ENCODE results near the gene MCTP2.

The MCTP2 gene

GRCh38 chr15:94346282-94346681 lies 114.9 kb downstream of the MCTP2 start:
- H3K27ac ChIP-seq (ENCODE audit: low read depth, low read length), result no peak overlapping the region
- H3F3A ChIP-seq (ENCODE audit: insufficient read depth), result peaks cover 25% of the 10 kb centered on the region; the same call in 1 of the 2 replicates
- H3K9me3 ChIP-seq (ENCODE audit: insufficient read depth, low read length), result no peaks in the 10 kb centered on the region
- H3K36me3 ChIP-seq (ENCODE audit: low read length), result peaks cover 40% of the 10 kb centered on the region; the same call in 1 of the 2 replicates
- no peak overlapping the region for H3K9ac ChIP-seq (ENCODE audit: low read length)
- H3K4me2 ChIP-seq (ENCODE audit: low read depth, low read length, poor library complexity, severe bottlenecking), result no peak overlapping the region
- peaks cover 4% of the 10 kb centered on the region; the same call in 1 of the 2 replicates for H4K20me1 ChIP-seq (ENCODE audit: low read depth, low read length)
- H3K9me2 ChIP-seq (replicated peaks; ENCODE audit: insufficient read depth, low read length), result no peaks in the 10 kb centered on the region
- H3K4me3 ChIP-seq (ENCODE audit: insufficient read depth, low read length, poor library complexity, severe bottlenecking), result no peak overlapping the region
- H3K79me2 ChIP-seq (ENCODE audit: insufficient read depth, low read length), result no peaks in the 10 kb centered on the region
- H2AFZ ChIP-seq (ENCODE audit: low read depth, low read length, severe bottlenecking), result no peak overlapping the region
- TF ChIP-seq CTCF (IDR thresholded peaks at IDR 0.05; ENCODE audit: insufficient read depth, low read length, poor library complexity, severe bottlenecking) (no peak), EZH2phosphoT487 (conservative IDR thresholded peaks at IDR 0.05; ENCODE audit: low read length) (no peak)
- no peaks in the 10 kb centered on the region for H3K27me3 ChIP-seq (ENCODE audit: low read length)

GRCh38 chr15:94348084-94348483 lies 116.7 kb downstream of the MCTP2 start:
- H3K4me2 ChIP-seq (ENCODE audit: low read depth, low read length, poor library complexity, severe bottlenecking), result no peak overlapping the region
- H3K27ac ChIP-seq (ENCODE audit: low read depth, low read length), result no peak overlapping the region
- H3K4me3 ChIP-seq (ENCODE audit: insufficient read depth, low read length, poor library complexity, severe bottlenecking), result no peak overlapping the region
- peaks cover 4% of the 10 kb centered on the region; the same call in 1 of the 2 replicates for H4K20me1 ChIP-seq (ENCODE audit: low read depth, low read length)
- no peaks in the 10 kb centered on the region for H3K79me2 ChIP-seq (ENCODE audit: insufficient read depth, low read length)
- TF ChIP-seq CTCF (IDR thresholded peaks at IDR 0.05; ENCODE audit: insufficient read depth, low read length, poor library complexity, severe bottlenecking) (no peak), EZH2phosphoT487 (conservative IDR thresholded peaks at IDR 0.05; ENCODE audit: low read length) (no peak)
- no peak overlapping the region for H3K9ac ChIP-seq (ENCODE audit: low read length)
- H3K27me3 ChIP-seq (ENCODE audit: low read length), result no peaks in the 10 kb centered on the region
- peaks cover 33% of the 10 kb centered on the region; the same call in 1 of the 2 replicates for H3K36me3 ChIP-seq (ENCODE audit: low read length)
- no peak overlapping the region for H2AFZ ChIP-seq (ENCODE audit: low read depth, low read length, severe bottlenecking)
- H3K9me3 ChIP-seq (ENCODE audit: insufficient read depth, low read length), result no peaks in the 10 kb centered on the region
- peaks cover 25% of the 10 kb centered on the region; the same call in 1 of the 2 replicates for H3F3A ChIP-seq (ENCODE audit: insufficient read depth)
- H3K9me2 ChIP-seq (replicated peaks; ENCODE audit: insufficient read depth, low read length), result no peaks in the 10 kb centered on the region

- no peaks in the 10 kb centered on the region for H3K9me2 ChIP-seq (replicated peaks; ENCODE audit: insufficient read depth, low read length)
- no peaks in the 10 kb centered on the region for H3K79me2 ChIP-seq (ENCODE audit: insufficient read depth, low read length)
- H3K4me2 ChIP-seq (ENCODE audit: low read depth, low read length, poor library complexity, severe bottlenecking), result no peak overlapping the region
- H3K27me3 ChIP-seq (ENCODE audit: low read length), result no peaks in the 10 kb centered on the region
- no peak overlapping the region for H3K27ac ChIP-seq (ENCODE audit: low read depth, low read length)
- no peak overlapping the region for H3K9ac ChIP-seq (ENCODE audit: low read length)
- TF ChIP-seq CTCF (IDR thresholded peaks at IDR 0.05; ENCODE audit: insufficient read depth, low read length, poor library complexity, severe bottlenecking) (no peak), EZH2phosphoT487 (conservative IDR thresholded peaks at IDR 0.05; ENCODE audit: low read length) (no peak)
- no peaks in the 10 kb centered on the region for H4K20me1 ChIP-seq (ENCODE audit: low read depth, low read length)
- H3K4me3 ChIP-seq (ENCODE audit: insufficient read depth, low read length, poor library complexity, severe bottlenecking), result no peak overlapping the region
- H3K9me3 ChIP-seq (ENCODE audit: insufficient read depth, low read length), result no peaks in the 10 kb centered on the region
- peaks cover 13% of the 10 kb centered on the region; the same call in 1 of the 2 replicates for H3F3A ChIP-seq (ENCODE audit: insufficient read depth)
- peaks cover 19% of the 10 kb centered on the region; the same call in 1 of the 2 replicates for H3K36me3 ChIP-seq (ENCODE audit: low read length)
- H2AFZ ChIP-seq (ENCODE audit: low read depth, low read length, severe bottlenecking), result no peak overlapping the region
Observed at GRCh38 chr15:94351031-94351535, 119.7 kb downstream of the MCTP2 start.
